Smooth muscle cell (in vitro differentiated cells): ENCODE measurements around the gene SHOC1. TPM values are rescaled to one million over a fixed set of nuclear protein-coding genes. Genes with fewer than 3 reads are reported as not detected.
"Not testable (repeated sequence)": the region's sequence is repeated elsewhere in the genome, so short reads cannot be mapped to it uniquely, and the experiment has no call there.

Experiments used
- DNase-seq: peaks from one replicate; lab custom pipeline; 2025; ENCODE audit not compliant: unreplicated experiment; lab: John Stamatoyannopoulos, UW
- H2AFZ ChIP-seq: fragments of 200-600 bp; sonication (generic); 2 replicates; pipeline ENCODE4 v1.6.0; 2016; ENCODE audit warnings: antibody characterized with exemption, low read depth, mild to moderate bottlenecking
- H3F3A ChIP-seq: fragments of 200-600 bp; sonication (generic); 2 replicates; pipeline ENCODE4 v1.6.0; 2017; ENCODE audit warnings: antibody characterized with exemption, low read depth
- H3K27ac ChIP-seq: fragments of 200-600 bp; sonication (generic); 2 replicates; pipeline ENCODE4 v1.5.1; 2016; ENCODE audit warnings: low read depth, mild to moderate bottlenecking
- H3K27me3 ChIP-seq: fragments of 200-600 bp; sonication (generic); 2 replicates; pipeline ENCODE4 v1.6.1; 2016; ENCODE audit warnings: low read depth, mild to moderate bottlenecking
- H3K36me3 ChIP-seq: fragments of 200-600 bp; sonication (generic); 2 replicates; pipeline ENCODE4 v1.5.1; 2016; ENCODE audit warnings: low read depth
- H3K4me1 ChIP-seq: fragments of 200-600 bp; sonication (generic); 2 replicates; pipeline ENCODE4 v1.5.1; 2016; ENCODE audit warnings: low read depth
- H3K4me2 ChIP-seq: fragments of 200-600 bp; sonication (generic); 2 replicates; pipeline ENCODE4 v1.6.0; 2016; ENCODE audit warnings: mild to moderate bottlenecking
- H3K4me3 ChIP-seq: fragments of 200-600 bp; sonication (generic); 2 replicates; pipeline ENCODE4 v1.5.1; 2016; ENCODE audit warnings: mild to moderate bottlenecking
- H3K79me2 ChIP-seq: fragments of 200-600 bp; sonication (generic); 2 replicates; pipeline ENCODE4 v1.6.0; 2016; ENCODE audit warnings: low read depth, mild to moderate bottlenecking
- H3K9ac ChIP-seq: fragments of 200-600 bp; sonication (generic); 2 replicates; pipeline ENCODE4 v1.6.0; 2016; ENCODE audit warnings: low read depth
- H3K9me3 ChIP-seq: fragments of 200-600 bp; sonication (generic); replicated peaks from 2 replicates; pipeline ENCODE4 v1.5.1; 2016; ENCODE audit warnings: low read depth
- H4K20me1 ChIP-seq: fragments of 200-600 bp; sonication (generic); 2 replicates; pipeline ENCODE4 v1.6.0; 2016; ENCODE audit warnings: low read depth
- WGBS: methylation state at CpG from one replicate; pipeline ENCODE4 v1.1.7; 2016; ENCODE audit warnings: low lambda C conversion rate; 5-methylcytosine and 5-hydroxymethylcytosine counted together
- polyA plus RNA-seq: library from polyadenylated mRNA; unstranded; fragments of >200 nt; fragmentation: Nextera tagmentation; extraction: Ambion mirVana; gene quantifications from 2 replicates; pipeline ENCODE4 v1.2.1, GENCODE V29; 2016
- total RNA-seq: library from RNA; depleted of rRNA; stranded (reverse); fragments of >200 nt; gene quantifications from 2 replicates; pipeline ENCODE4 v1.2.3, GENCODE V29; 2014
- TF ChIP-seq, protein P1 (sequence below): fragments of 200-600 bp; sonication (generic); IDR thresholded peaks from 2 replicates; pipeline ENCODE4 v1.5.1; 2017; ENCODE audit warnings: borderline replicate concordance, mild to moderate bottlenecking, antibody characterized with exemption; ENCODE audit not compliant: insufficient read depth, poor library complexity, severe bottlenecking

Gene SHOC1
- total and polyA plus RNA-seq, 2 experiments from 2014 or later = not detected

- TF ChIP-seq, protein P1, sequence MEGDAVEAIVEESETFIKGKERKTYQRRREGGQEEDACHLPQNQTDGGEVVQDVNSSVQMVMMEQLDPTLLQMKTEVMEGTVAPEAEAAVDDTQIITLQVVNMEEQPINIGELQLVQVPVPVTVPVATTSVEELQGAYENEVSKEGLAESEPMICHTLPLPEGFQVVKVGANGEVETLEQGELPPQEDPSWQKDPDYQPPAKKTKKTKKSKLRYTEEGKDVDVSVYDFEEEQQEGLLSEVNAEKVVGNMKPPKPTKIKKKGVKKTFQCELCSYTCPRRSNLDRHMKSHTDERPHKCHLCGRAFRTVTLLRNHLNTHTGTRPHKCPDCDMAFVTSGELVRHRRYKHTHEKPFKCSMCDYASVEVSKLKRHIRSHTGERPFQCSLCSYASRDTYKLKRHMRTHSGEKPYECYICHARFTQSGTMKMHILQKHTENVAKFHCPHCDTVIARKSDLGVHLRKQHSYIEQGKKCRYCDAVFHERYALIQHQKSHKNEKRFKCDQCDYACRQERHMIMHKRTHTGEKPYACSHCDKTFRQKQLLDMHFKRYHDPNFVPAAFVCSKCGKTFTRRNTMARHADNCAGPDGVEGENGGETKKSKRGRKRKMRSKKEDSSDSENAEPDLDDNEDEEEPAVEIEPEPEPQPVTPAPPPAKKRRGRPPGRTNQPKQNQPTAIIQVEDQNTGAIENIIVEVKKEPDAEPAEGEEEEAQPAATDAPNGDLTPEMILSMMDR = no peak
- no peaks in the 10 kb centered on the region for H3K27me3 ChIP-seq
- no peaks in the 10 kb centered on the region for H3F3A ChIP-seq
- no peak overlapping the region for H3K27ac ChIP-seq
- DNase-seq = no peak
- no peak overlapping the region for H3K4me2 ChIP-seq
- no peaks in the 10 kb centered on the region for H4K20me1 ChIP-seq
- H3K9me3 ChIP-seq = no peaks in the 10 kb centered on the region
- no peaks in the 10 kb centered on the region for H3K4me1 ChIP-seq
- WGBS = 92% methylated on average over 7 of the region's 7 CpGs
- no peaks in the 10 kb centered on the region for H3K79me2 ChIP-seq
- H3K36me3 ChIP-seq = no peaks in the 10 kb centered on the region
- H3K9ac ChIP-seq = no peak overlapping the region
- no peak overlapping the region for H2AFZ ChIP-seq
- no peak overlapping the region for H3K4me3 ChIP-seq
These were observed 20.7 kb upstream of the SHOC1 start for GRCh38 chr9:111815285-111816070.

GRCh38 chr9:111812337-111812736, 17.6 kb upstream of the SHOC1 start:
- WGBS = 86% methylated on average over 3 of the region's 3 CpGs
- Histone ChIP-seq H3K36me3 (no peaks in the 10 kb centered on the region), H3K79me2 (no peaks in the 10 kb centered on the region), H2AFZ (no peak overlapping the region), H3K4me3 (no peak overlapping the region), H3K27ac (no peak overlapping the region), H3K4me1 (no peaks in the 10 kb centered on the region), H3F3A (no peaks in the 10 kb centered on the region), H3K9me3 (no peaks in the 10 kb centered on the region), H3K4me2 (no peak overlapping the region), H3K27me3 (no peaks in the 10 kb centered on the region), H3K9ac (no peak overlapping the region), H4K20me1 (no peaks in the 10 kb centered on the region)
- DNase-seq = no peak
- TF ChIP-seq, protein P1 = no peak

- H4K20me1 ChIP-seq = no peaks in the 10 kb centered on the region
- TF ChIP-seq, protein P1 = no peak
- H3K4me1 ChIP-seq = no peaks in the 10 kb centered on the region
- WGBS = 89% methylated on average over 4 of the region's 4 CpGs
- H3F3A ChIP-seq = no peaks in the 10 kb centered on the region
- H3K9ac ChIP-seq = no peak overlapping the region
- DNase-seq = no peak
- no peaks in the 10 kb centered on the region for H3K27me3 ChIP-seq
- no peaks in the 10 kb centered on the region for H3K36me3 ChIP-seq
- no peak overlapping the region for H3K27ac ChIP-seq
- no peak overlapping the region for H2AFZ ChIP-seq
- H3K4me2 ChIP-seq = no peak overlapping the region
- H3K9me3 ChIP-seq = no peaks in the 10 kb centered on the region
- H3K4me3 ChIP-seq = no peak overlapping the region
- H3K79me2 ChIP-seq = no peaks in the 10 kb centered on the region
These were observed 16.2 kb upstream of the SHOC1 start for GRCh38 chr9:111810908-111811307.

GRCh38 chr9:111810415-111810814, 15.7 kb upstream of the SHOC1 start:
- H3K4me2 ChIP-seq, H3F3A ChIP-seq, H3K9me3 ChIP-seq, H3K79me2 ChIP-seq, H3K9ac ChIP-seq, H3K4me1 ChIP-seq, H2AFZ ChIP-seq, H3K27ac ChIP-seq, H3K4me3 ChIP-seq, H3K27me3 ChIP-seq, H3K36me3 ChIP-seq, DNase-seq, H4K20me1 ChIP-seq: not testable (repeated sequence)
- 80% methylated on average over 2 of the region's 2 CpGs for WGBS
